ENCODE data around the gene TBC1D4.

The TBC1D4 gene

GRCh38 chr13:75419656-75420055 lies 62.3 kb downstream of the TBC1D4 start:
- Histone ChIP-seq H3K27me3 (ENCODE audit: insufficient read depth, low read length, poor library complexity, severe bottlenecking) (no peaks in the 10 kb centered on the region), H3K9me3 (ENCODE audit: insufficient read depth, low read depth, low read length) (no peaks in the 10 kb centered on the region), H3K79me2 (ENCODE audit: insufficient read depth, low read length) (0 out of 2 replicates have a peak, but pooled peaks cover 4% of the 10 kb centered on the region), H4K20me1 (ENCODE audit: insufficient read depth, low read length, poor library complexity, severe bottlenecking) (no peaks in the 10 kb centered on the region), H3K36me3 (ENCODE audit: insufficient read depth, low read length) (no peaks in the 10 kb centered on the region), H3F3A (ENCODE audit: low read depth) (no peaks in the 10 kb centered on the region), H3K9ac (ENCODE audit: low read depth, low read length, poor library complexity, severe bottlenecking) (no peak overlapping the region), H3K4me1 (ENCODE audit: insufficient read depth, low read length, poor library complexity, severe bottlenecking) (peaks cover 20% of the 10 kb centered on the region), H3K9me2 (replicated peaks; ENCODE audit: low read depth, low read length) (no peaks in the 10 kb centered on the region), H3K4me3 (ENCODE audit: low read length, poor library complexity, severe bottlenecking) (no peak overlapping the region), H2AFZ (ENCODE audit: low read length) (no peak overlapping the region), H3K4me2 (ENCODE audit: low read depth, low read length, poor library complexity, severe bottlenecking) (no peak overlapping the region)
- TF ChIP-seq, protein P1, sequence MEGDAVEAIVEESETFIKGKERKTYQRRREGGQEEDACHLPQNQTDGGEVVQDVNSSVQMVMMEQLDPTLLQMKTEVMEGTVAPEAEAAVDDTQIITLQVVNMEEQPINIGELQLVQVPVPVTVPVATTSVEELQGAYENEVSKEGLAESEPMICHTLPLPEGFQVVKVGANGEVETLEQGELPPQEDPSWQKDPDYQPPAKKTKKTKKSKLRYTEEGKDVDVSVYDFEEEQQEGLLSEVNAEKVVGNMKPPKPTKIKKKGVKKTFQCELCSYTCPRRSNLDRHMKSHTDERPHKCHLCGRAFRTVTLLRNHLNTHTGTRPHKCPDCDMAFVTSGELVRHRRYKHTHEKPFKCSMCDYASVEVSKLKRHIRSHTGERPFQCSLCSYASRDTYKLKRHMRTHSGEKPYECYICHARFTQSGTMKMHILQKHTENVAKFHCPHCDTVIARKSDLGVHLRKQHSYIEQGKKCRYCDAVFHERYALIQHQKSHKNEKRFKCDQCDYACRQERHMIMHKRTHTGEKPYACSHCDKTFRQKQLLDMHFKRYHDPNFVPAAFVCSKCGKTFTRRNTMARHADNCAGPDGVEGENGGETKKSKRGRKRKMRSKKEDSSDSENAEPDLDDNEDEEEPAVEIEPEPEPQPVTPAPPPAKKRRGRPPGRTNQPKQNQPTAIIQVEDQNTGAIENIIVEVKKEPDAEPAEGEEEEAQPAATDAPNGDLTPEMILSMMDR (conservative IDR thresholded peaks at IDR 0.05; ENCODE audit: low read length) = no peak
- TF ChIP-seq EZH2phosphoT487 (IDR thresholded peaks at IDR 0.05; ENCODE audit: borderline replicate concordance) = no peak

DNA sequence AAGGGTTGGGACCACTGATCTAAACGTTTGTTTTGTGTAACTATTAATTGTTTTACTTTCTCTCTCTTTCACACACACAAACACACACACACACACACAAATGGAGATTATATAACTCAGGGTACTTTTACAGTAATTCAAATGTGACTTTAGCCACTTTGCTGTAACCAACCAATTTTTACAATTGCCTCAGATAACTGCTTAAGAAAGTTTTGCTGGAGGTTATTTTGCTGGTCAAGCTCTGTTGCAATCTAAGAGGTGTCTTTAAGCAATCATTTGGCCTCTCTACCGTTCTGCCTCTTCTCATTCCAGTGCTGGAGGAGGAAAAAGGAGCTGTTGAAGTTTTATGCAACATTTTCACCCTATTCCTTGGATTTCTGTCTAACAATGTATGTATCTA lies 63.0 kb downstream of the TBC1D4 start:
- no peak overlapping the region for H3K4me3 ChIP-seq (ENCODE audit: low read length, poor library complexity, severe bottlenecking)
- no peak overlapping the region for H3K4me2 ChIP-seq (ENCODE audit: low read depth, low read length, poor library complexity, severe bottlenecking)
- no peak overlapping the region for H3K9ac ChIP-seq (ENCODE audit: low read depth, low read length, poor library complexity, severe bottlenecking)
- TF ChIP-seq, protein P1 (conservative IDR thresholded peaks at IDR 0.05; ENCODE audit: low read length) = no peak
- TF ChIP-seq EZH2phosphoT487 (IDR thresholded peaks at IDR 0.05; ENCODE audit: borderline replicate concordance) = no peak
- H3K79me2 ChIP-seq (ENCODE audit: insufficient read depth, low read length) = 0 out of 2 replicates have a peak, but pooled peaks cover 9% of the 10 kb centered on the region
- H3K9me2 ChIP-seq (replicated peaks; ENCODE audit: low read depth, low read length) = no peaks in the 10 kb centered on the region
- H3F3A ChIP-seq (ENCODE audit: low read depth) = no peaks in the 10 kb centered on the region
- H3K4me1 ChIP-seq (ENCODE audit: insufficient read depth, low read length, poor library complexity, severe bottlenecking) = peaks cover 20% of the 10 kb centered on the region
- H3K36me3 ChIP-seq (ENCODE audit: insufficient read depth, low read length) = no peaks in the 10 kb centered on the region
- H2AFZ ChIP-seq (ENCODE audit: low read length) = no peak overlapping the region
- H3K27me3 ChIP-seq (ENCODE audit: insufficient read depth, low read length, poor library complexity, severe bottlenecking) = no peaks in the 10 kb centered on the region
- no peaks in the 10 kb centered on the region for H4K20me1 ChIP-seq (ENCODE audit: insufficient read depth, low read length, poor library complexity, severe bottlenecking)
- no peaks in the 10 kb centered on the region for H3K9me3 ChIP-seq (ENCODE audit: insufficient read depth, low read depth, low read length)

- Histone ChIP-seq H3K4me2 (ENCODE audit: low read depth, low read length, poor library complexity, severe bottlenecking) (no peak overlapping the region), H3K4me1 (ENCODE audit: insufficient read depth, low read length, poor library complexity, severe bottlenecking) (peaks cover 20% of the 10 kb centered on the region), H3K79me2 (ENCODE audit: insufficient read depth, low read length) (0 out of 2 replicates have a peak, but pooled peaks cover 9% of the 10 kb centered on the region)
Measured at GRCh38 chr13:75418186-75418843, 63.7 kb downstream of the TBC1D4 start.

More at GRCh38 chr13:75418186-75418843, 63.7 kb downstream of the TBC1D4 start:
- H2AFZ ChIP-seq (ENCODE audit: low read length) = no peak overlapping the region
- no peak overlapping the region for H3K4me3 ChIP-seq (ENCODE audit: low read length, poor library complexity, severe bottlenecking)
- H3K27me3 ChIP-seq (ENCODE audit: insufficient read depth, low read length, poor library complexity, severe bottlenecking) = no peaks in the 10 kb centered on the region
- H3K9me3 ChIP-seq (ENCODE audit: insufficient read depth, low read depth, low read length) = no peaks in the 10 kb centered on the region
- no peaks in the 10 kb centered on the region for H3F3A ChIP-seq (ENCODE audit: low read depth)
- no peaks in the 10 kb centered on the region for H4K20me1 ChIP-seq (ENCODE audit: insufficient read depth, low read length, poor library complexity, severe bottlenecking)
- TF ChIP-seq EZH2phosphoT487 (IDR thresholded peaks at IDR 0.05; ENCODE audit: borderline replicate concordance) = no peak
- TF ChIP-seq, protein P1 (conservative IDR thresholded peaks at IDR 0.05; ENCODE audit: low read length) = no peak
- no peak overlapping the region for H3K9ac ChIP-seq (ENCODE audit: low read depth, low read length, poor library complexity, severe bottlenecking)
- no peaks in the 10 kb centered on the region for H3K36me3 ChIP-seq (ENCODE audit: insufficient read depth, low read length)
- no peaks in the 10 kb centered on the region for H3K9me2 ChIP-seq (replicated peaks; ENCODE audit: low read depth, low read length)
